Measurements from ENCODE around the gene OR2A2.

Gene OR2A2

DNA sequence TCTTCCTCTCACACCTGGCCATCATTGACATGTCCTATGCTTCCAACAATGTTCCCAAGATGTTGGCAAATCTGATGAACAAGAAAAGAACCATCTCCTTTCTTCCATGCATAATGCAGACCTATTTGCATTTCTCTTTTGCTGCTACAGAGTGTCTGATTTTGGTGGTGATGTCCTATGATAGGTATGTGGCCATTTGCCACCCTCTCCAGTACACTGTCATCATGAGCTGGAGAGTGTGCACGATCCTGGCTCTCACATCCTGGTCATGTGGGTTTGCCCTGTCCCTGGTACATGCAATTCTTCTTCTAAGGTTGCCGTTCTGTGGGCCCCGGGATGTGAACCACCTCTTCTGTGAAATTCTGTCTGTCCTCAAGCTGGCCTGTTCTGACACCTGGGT lies 32.8 kb downstream of the OR2A2 start:
- no peak for DNase-seq

DNA sequence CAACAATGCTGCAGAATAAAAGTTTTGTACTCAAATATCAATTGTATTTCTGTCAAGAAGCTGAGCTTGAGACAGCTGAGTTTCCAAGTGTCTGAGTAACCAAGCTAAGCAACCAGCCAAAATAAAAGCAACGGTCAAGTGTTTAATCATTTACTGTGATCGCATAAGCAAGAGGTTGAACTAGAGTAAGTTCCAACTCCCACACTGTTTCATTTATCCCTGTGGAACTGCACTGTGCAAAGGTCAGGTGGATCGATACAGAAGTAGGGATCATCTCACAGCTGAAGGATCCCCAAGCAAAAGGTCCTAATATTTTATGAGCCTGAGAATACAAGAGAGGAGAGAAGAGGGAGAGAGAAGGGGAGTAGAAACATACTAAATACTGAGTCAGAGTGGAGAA lies 35.0 kb downstream of the OR2A2 start:
- DNase-seq: no peak

DNA sequence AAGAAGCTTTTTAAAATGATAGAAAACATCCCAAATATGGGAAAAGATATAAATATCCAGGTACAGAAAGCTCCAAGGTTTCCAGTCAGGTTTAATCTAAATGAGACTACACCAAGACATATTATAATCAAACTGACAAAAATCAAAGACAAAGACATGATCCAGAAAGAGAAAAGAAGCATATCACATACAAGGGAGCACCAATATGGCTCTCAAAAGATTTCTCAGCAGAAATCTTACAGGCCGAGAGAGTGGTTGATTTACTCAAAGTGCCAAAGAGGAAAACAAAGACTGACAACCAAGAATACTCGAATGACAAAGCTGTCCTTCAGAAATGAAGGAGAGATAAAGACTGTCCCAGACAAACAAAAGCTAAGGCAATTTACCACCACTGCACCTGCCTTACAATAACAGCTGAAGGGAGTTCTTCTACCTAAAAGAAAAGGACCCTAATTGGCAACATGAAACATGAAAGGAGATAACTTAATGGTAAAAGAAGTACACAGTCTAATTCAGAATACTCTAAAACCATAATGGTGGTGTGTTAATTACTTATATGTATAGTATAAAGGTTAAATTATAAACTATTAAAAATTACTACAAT lies 38.9 kb downstream of the OR2A2 start:
- no peak for DNase-seq

DNA sequence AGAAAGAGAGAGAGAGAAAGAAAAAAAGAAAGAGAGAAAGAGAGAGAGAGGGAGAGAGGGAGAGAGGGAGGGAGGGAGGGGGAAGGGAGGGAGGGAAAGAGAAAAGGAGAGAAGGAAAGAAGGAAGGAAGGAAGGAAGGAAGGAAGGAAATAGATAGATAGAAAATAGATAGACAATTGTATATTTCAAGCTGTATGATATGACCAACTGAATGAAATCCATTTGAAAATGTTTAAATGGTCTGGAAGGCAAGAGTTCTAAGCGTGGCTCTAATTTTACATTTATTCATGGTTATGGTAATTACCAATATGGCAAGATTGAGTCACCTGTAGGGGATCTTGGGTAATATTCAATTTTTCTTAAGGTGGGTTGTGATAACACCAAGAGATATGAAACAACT lies 49.5 kb downstream of the OR2A2 start:
- DNase-seq: no peak

All from fibroblast of skin of scalp (primary cell).